Activated CD8-positive, alpha-beta T cell treated with anti-CD3 and anti-CD28 coated beads for 36 hours (primary cell): ENCODE data around the gene SPAG5. TPM values are rescaled to one million over a fixed set of nuclear protein-coding genes. Genes with fewer than 3 reads are reported as not detected.
A peak's percentile ranks its signal among the peaks of the same experiment; 100 is the strongest.

Source experiments
- ATAC-seq: fragments of 200-7000 bp; cut with Tn5 transposase; one replicate; pipeline ENCODE4 v1.10.0; 2021; ENCODE audit warnings: mild to moderate bottlenecking, moderate library complexity
- CTCF ChIA-PET: fragments of 350-600 bp; sonication (Branson Sonifier 250); formaldehyde crosslinking; loops from one replicate; lab custom pipeline; 2021; ENCODE audit warnings: antibody characterized with exemption; lab: Charles Lee
- POLR2A ChIA-PET: fragments of 350-600 bp; sonication (Branson Sonifier 250); formaldehyde crosslinking; loops from one replicate; lab custom pipeline; 2021; ENCODE audit warnings: antibody characterized with exemption; lab: Charles Lee
- DNase-seq: peaks from one replicate; pipeline ENCODE4 v3.0.0-alpha.2; 2020
- H3K27ac Mint-ChIP-seq: one replicate; pipeline ENCODE4 v1.8.0; 2021; ENCODE audit warnings: mild to moderate bottlenecking, mixed read lengths
- H3K27me3 Mint-ChIP-seq: one replicate; pipeline ENCODE4 v1.8.0; 2021; ENCODE audit warnings: mixed read lengths
- H3K36me3 Mint-ChIP-seq: one replicate; pipeline ENCODE4 v1.8.0; 2021; ENCODE audit warnings: low read depth, mixed read lengths
- H3K4me1 Mint-ChIP-seq: one replicate; pipeline ENCODE4 v1.8.0; 2021; ENCODE audit warnings: low read depth, mixed read lengths
- H3K4me3 Mint-ChIP-seq: one replicate; pipeline ENCODE4 v1.8.0; 2021; ENCODE audit warnings: mild to moderate bottlenecking, moderate library complexity, mixed read lengths
- H3K9me3 Mint-ChIP-seq: one replicate; pipeline ENCODE4 v1.8.0; 2021; ENCODE audit warnings: mixed read lengths
- CTCF ChIP-seq: fragments of 200-600 bp; IDR thresholded peaks from one replicate; pipeline ENCODE4 v1.8.0; 2022; ENCODE audit warnings: antibody characterized with exemption, mild to moderate bottlenecking
- intact Hi-C: fragments of 100-400 bp; cut with micrococcal nuclease; formaldehyde crosslinking; loops from one replicate; pipeline ENCODE4 v1.10.0; 2022
- total RNA-seq, 2 experiments: library from RNA; stranded (reverse); gene quantifications; one replicate each; pipeline ENCODE4 v1.2.3, GENCODE V29; 2021

SPAG5 gene
- total RNA-seq, 2 experiments from 2014 or later: 140 to 141 TPM

GRCh38 chr17:28548417-28549130 is 50.3 kb downstream of the SPAG5 start:
- peak; percentile 50 for TF ChIP-seq CTCF
- no peak for ATAC-seq
- CTCF ChIA-PET: interaction anchor here (0.5 to 4.3 kb wide), 21 partner anchors 8 to 355 kb away, joined by 3 to 31 read pairs (median 7); partner anchors contain the start of genes ALDOC, PIGS, POLDIP2 and SLC46A1
- Mint-ChIP-seq H3K9me3 (no peaks in the 10 kb centered on the region), H3K4me3 (no peak overlapping the region), H3K4me1 (peaks cover 48% of the 10 kb centered on the region), H3K27ac (peak overlapping the region; percentile 89), H3K36me3 (peaks cover 6% of the 10 kb centered on the region), H3K27me3 (no peaks in the 10 kb centered on the region)
- intact Hi-C loops: no loop called here
- no peak for DNase-seq
- POLR2A ChIA-PET: interaction anchor here (1.0 kb wide), 2 partner anchors 51 to 144 kb away, joined by 3 to 4 read pairs; partner anchors contain the start of gene SPAG5

DNA sequence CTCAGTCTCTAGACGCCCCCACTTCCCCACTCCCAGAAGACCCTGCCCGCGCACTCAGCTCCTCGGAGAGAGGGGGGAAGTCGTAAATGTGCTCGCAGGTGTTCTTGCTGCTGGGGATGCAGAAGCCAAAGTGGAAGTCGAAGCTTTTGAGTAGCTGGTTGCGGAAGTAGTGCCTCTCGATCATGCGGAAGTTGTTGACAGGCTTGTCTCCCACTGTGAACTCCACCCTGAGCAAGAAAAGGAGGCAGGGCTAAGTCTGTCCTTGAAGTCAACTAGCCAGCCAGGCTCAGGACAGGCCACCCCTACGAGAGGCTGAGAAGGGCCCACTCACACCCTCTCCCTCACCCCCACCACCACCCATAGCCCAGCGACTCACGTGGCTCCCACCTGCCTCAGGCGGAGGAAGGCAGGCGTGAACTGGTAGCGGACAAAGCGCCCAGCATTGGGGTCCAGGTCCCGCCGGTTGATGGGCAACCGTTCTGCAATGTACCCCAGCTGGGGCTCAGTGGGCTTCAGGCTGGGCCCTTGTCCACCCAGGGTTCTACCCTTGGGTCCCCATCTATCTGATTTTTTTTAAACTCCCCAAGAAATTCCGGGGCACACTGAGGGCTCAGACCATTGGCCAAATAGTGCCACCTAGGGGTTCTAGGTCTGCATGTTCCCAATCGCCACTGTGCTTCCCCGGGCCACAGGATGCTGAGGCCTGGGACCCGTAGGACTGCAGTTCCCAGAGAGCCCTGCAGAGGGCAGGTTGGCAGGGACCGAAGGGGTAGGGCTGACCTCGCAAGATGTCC is 51.0 kb downstream of the SPAG5 start:
- H3K36me3 Mint-ChIP-seq: peaks cover 3% of the 10 kb centered on the region
- intact Hi-C loops: no loop called here
- H3K27ac Mint-ChIP-seq: peak overlapping the region; percentile 81
- H3K4me1 Mint-ChIP-seq: peaks cover 46% of the 10 kb centered on the region
- peak; percentile 57 for ATAC-seq
- no peaks in the 10 kb centered on the region for H3K27me3 Mint-ChIP-seq
- ChIA-PET CTCF (interaction anchor here (0.5 to 4.3 kb wide), 21 partner anchors 7 to 356 kb away, joined by 3 to 31 read pairs (median 7); partner anchors contain the start of genes ALDOC, PIGS, POLDIP2 and SLC46A1), POLR2A (interaction anchor here (0.8 to 1.0 kb wide), 3 partner anchors 9 to 143 kb away, joined by 3 to 7 read pairs (median 5); no protein-coding TSS in a partner anchor)
- no peak overlapping the region for H3K4me3 Mint-ChIP-seq
- DNase-seq: peak; percentile 82
- peak; percentile 93 for TF ChIP-seq CTCF
- no peaks in the 10 kb centered on the region for H3K9me3 Mint-ChIP-seq

- ChIA-PET CTCF (interaction anchor here (0.7 to 4.3 kb wide), 15 partner anchors 12 to 191 kb away, joined by 3 to 31 read pairs (median 8); partner anchors contain the start of genes ALDOC, PIGS and POLDIP2), POLR2A (interaction anchor here (0.8 to 0.9 kb wide), 2 partner anchors 10 kb away, joined by 5 to 7 read pairs; no protein-coding TSS in a partner anchor)
- intact Hi-C loops: no loop called here
- Mint-ChIP-seq H3K4me1 (peaks cover 44% of the 10 kb centered on the region), H3K27ac (peak overlapping the region; percentile 72), H3K9me3 (no peaks in the 10 kb centered on the region), H3K4me3 (no peak overlapping the region), H3K36me3 (peaks cover 3% of the 10 kb centered on the region), H3K27me3 (no peaks in the 10 kb centered on the region)
- TF ChIP-seq CTCF: no peak
- ATAC-seq: no peak
- no peak for DNase-seq
Observed at GRCh38 chr17:28547096-28547622, 51.7 kb downstream of the SPAG5 start.

DNA sequence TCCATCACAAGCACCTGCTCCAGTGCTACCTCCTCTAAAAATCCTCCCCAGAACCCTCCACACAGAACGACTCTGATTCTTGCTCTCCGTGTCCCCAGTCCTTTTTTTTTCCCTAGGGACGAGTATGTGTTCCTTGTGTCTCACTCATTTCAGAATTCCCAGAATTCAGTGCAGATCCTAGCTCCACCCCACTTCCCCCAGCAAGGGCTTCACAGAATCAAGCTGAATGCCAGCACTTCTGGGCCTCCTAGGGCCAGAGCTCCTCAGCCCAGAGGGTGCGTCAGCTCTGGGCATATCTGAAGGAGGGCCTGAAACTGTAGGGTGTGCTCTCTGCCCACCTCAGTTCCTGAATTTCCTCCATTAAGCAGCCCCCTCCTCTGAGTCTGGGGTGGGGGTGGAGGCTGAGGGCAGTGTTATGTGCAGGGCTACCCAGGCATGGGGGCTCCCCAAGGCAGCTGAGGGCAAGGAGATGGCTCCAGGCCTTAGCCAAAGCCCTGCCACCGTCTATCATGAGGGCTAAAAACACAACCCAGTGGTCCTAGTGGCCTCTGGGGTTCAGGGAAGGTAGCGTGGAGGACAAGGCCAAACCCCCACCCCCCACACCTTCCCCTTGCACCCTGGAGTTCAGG is 52.9 kb downstream of the SPAG5 start:
- Mint-ChIP-seq H3K27me3 (no peaks in the 10 kb centered on the region), H3K4me1 (peaks cover 34% of the 10 kb centered on the region), H3K36me3 (peaks cover 3% of the 10 kb centered on the region), H3K4me3 (no peak overlapping the region), H3K9me3 (no peaks in the 10 kb centered on the region), H3K27ac (no peak overlapping the region)
- no peak for ATAC-seq
- intact Hi-C loops: no loop called here
- ChIA-PET CTCF (interaction anchor here (2.8 to 4.3 kb wide), 3 partner anchors 31 to 66 kb away, joined by 11 to 27 read pairs (median 18); partner anchors contain the start of gene ALDOC), POLR2A (interaction anchor here (0.8 kb wide), 1 partner anchor 15 kb away, joined by 3 read pairs; no protein-coding TSS in a partner anchor)
- no peak for DNase-seq
- TF ChIP-seq CTCF: no peak
